Measurements from ENCODE around the gene CITED4. TPM values are rescaled to one million over a fixed set of nuclear protein-coding genes. Genes with fewer than 3 reads are reported as not detected.

Gene CITED4
- total and polyA plus RNA-seq, 9 of the 15 experiments (the other 6 are each of a cell fraction or from before 2014, with no cell fraction given) = 0.11 to 1.2 (median 0.17) TPM; not detected in 2

- TF ChIP-seq CHD7 (IDR thresholded peaks at IDR 0.05; ENCODE audit: low read depth, low read length) (no peak), USF1 (CRISPR knock-in tag; IDR thresholded peaks at IDR 0.05) (no peak), ZNF431 (CRISPR knock-in tag; IDR thresholded peaks at IDR 0.05) (no peak), BCLAF1 (IDR thresholded peaks at IDR 0.05; ENCODE audit: borderline replicate concordance in 1 of 2, control insufficient read depth in 1 of 2, low read depth in 2 of 2, low read length in 1 of 2) (0 out of 4 replicates have a peak, but pooled peaks of 1 of the 2 experiments have one; percentile 32), CBX3 (IDR thresholded peaks at IDR 0.05; ENCODE audit: borderline replicate concordance in 1 of 2, low read length in 2 of 2) (peak in 1 of 2 experiments; percentile 53; a peak in 2 of 3 replicates), ASH1L (IDR thresholded peaks at IDR 0.05; ENCODE audit: borderline replicate concordance, low read depth, partially characterized antibody) (no peak)
Observed at GRCh38 chr1:40820911-40821693, 41.1 kb downstream of the CITED4 start (continued).

Measured in K562 (cell line).